ENCODE data around the gene DLG3.

DLG3 gene

GRCh38 chrX:70442224-70442623, 2.4 kb upstream of the DLG3 start:
- Histone ChIP-seq H3K79me2 (ENCODE audit: insufficient read depth, low read length) (no peaks in the 10 kb centered on the region), H3K27me3 (ENCODE audit: insufficient read depth, low read length, poor library complexity, severe bottlenecking) (no peaks in the 10 kb centered on the region), H3K9me2 (replicated peaks; ENCODE audit: low read depth, low read length) (no peaks in the 10 kb centered on the region), H3K4me2 (ENCODE audit: low read depth, low read length, poor library complexity, severe bottlenecking) (no peak overlapping the region), H3K4me3 (ENCODE audit: low read length, poor library complexity, severe bottlenecking) (no peak overlapping the region), H3K9me3 (ENCODE audit: insufficient read depth, low read depth, low read length) (no peaks in the 10 kb centered on the region), H2AFZ (ENCODE audit: low read length) (no peak overlapping the region), H3K9ac (ENCODE audit: low read depth, low read length, poor library complexity, severe bottlenecking) (no peak overlapping the region), H3K36me3 (ENCODE audit: insufficient read depth, low read length) (no peaks in the 10 kb centered on the region), H3F3A (ENCODE audit: low read depth) (no peaks in the 10 kb centered on the region), H3K4me1 (ENCODE audit: insufficient read depth, low read length, poor library complexity, severe bottlenecking) (peaks cover 10% of the 10 kb centered on the region), H4K20me1 (ENCODE audit: insufficient read depth, low read length, poor library complexity, severe bottlenecking) (no peaks in the 10 kb centered on the region)
- TF ChIP-seq EZH2phosphoT487 (IDR thresholded peaks at IDR 0.05; ENCODE audit: borderline replicate concordance) (no peak), CTCF (conservative IDR thresholded peaks at IDR 0.05; ENCODE audit: low read length) (no peak)

GRCh38 chrX:70444946-70445656, 466 bp downstream of the DLG3 start:
- Histone ChIP-seq H3K4me2 (ENCODE audit: low read depth, low read length, poor library complexity, severe bottlenecking) (no peak overlapping the region), H3K79me2 (ENCODE audit: insufficient read depth, low read length) (no peaks in the 10 kb centered on the region), H3K27me3 (ENCODE audit: insufficient read depth, low read length, poor library complexity, severe bottlenecking) (no peaks in the 10 kb centered on the region), H4K20me1 (ENCODE audit: insufficient read depth, low read length, poor library complexity, severe bottlenecking) (no peaks in the 10 kb centered on the region), H3K9me3 (ENCODE audit: insufficient read depth, low read depth, low read length) (no peaks in the 10 kb centered on the region), H3K4me3 (ENCODE audit: low read length, poor library complexity, severe bottlenecking) (no peak overlapping the region), H2AFZ (ENCODE audit: low read length) (no peak overlapping the region), H3K4me1 (ENCODE audit: insufficient read depth, low read length, poor library complexity, severe bottlenecking) (no peaks in the 10 kb centered on the region), H3K9ac (ENCODE audit: low read depth, low read length, poor library complexity, severe bottlenecking) (no peak overlapping the region), H3K9me2 (replicated peaks; ENCODE audit: low read depth, low read length) (no peaks in the 10 kb centered on the region), H3F3A (ENCODE audit: low read depth) (no peaks in the 10 kb centered on the region), H3K36me3 (ENCODE audit: insufficient read depth, low read length) (no peaks in the 10 kb centered on the region)
- no peak for TF ChIP-seq EZH2phosphoT487 (IDR thresholded peaks at IDR 0.05; ENCODE audit: borderline replicate concordance)
- TF ChIP-seq CTCF (conservative IDR thresholded peaks at IDR 0.05; ENCODE audit: low read length): no peak

- no peaks in the 10 kb centered on the region for H3K27me3 ChIP-seq (ENCODE audit: insufficient read depth, low read length, poor library complexity, severe bottlenecking)
- no peaks in the 10 kb centered on the region for H3K79me2 ChIP-seq (ENCODE audit: insufficient read depth, low read length)
- no peaks in the 10 kb centered on the region for H3K9me2 ChIP-seq (replicated peaks; ENCODE audit: low read depth, low read length)
- no peak overlapping the region for H3K4me2 ChIP-seq (ENCODE audit: low read depth, low read length, poor library complexity, severe bottlenecking)
- H4K20me1 ChIP-seq (ENCODE audit: insufficient read depth, low read length, poor library complexity, severe bottlenecking): no peaks in the 10 kb centered on the region
- H3F3A ChIP-seq (ENCODE audit: low read depth): no peaks in the 10 kb centered on the region
- TF ChIP-seq EZH2phosphoT487 (IDR thresholded peaks at IDR 0.05; ENCODE audit: borderline replicate concordance): no peak
- no peak for TF ChIP-seq CTCF (conservative IDR thresholded peaks at IDR 0.05; ENCODE audit: low read length)
- no peaks in the 10 kb centered on the region for H3K4me1 ChIP-seq (ENCODE audit: insufficient read depth, low read length, poor library complexity, severe bottlenecking)
- H3K9ac ChIP-seq (ENCODE audit: low read depth, low read length, poor library complexity, severe bottlenecking): no peak overlapping the region
- no peak overlapping the region for H2AFZ ChIP-seq (ENCODE audit: low read length)
- H3K4me3 ChIP-seq (ENCODE audit: low read length, poor library complexity, severe bottlenecking): no peak overlapping the region
- H3K36me3 ChIP-seq (ENCODE audit: insufficient read depth, low read length): no peaks in the 10 kb centered on the region
- no peaks in the 10 kb centered on the region for H3K9me3 ChIP-seq (ENCODE audit: insufficient read depth, low read depth, low read length)
Observed at GRCh38 chrX:70445951-70446350, 1.3 kb downstream of the DLG3 start.
